Spleen (tissue), 11 donors: ENCODE data around the gene GAS7. TPM values are rescaled to one million over a fixed set of nuclear protein-coding genes. Genes with fewer than 3 reads are reported as not detected.

ENCODE experiments used
- DNase-seq: peaks from one replicate; pipeline ENCODE4 v3.0.0-alpha.2; 2020
- H3K27ac ChIP-seq, 8 donors: fragments of 200-600 bp; sonication (generic) in 7 of 8; 1 replicate in 4 of 8; 2 replicates in 4 of 8; pipeline versions ENCODE4 v1.5.0 to v1.8.0; 2016 to 2021; ENCODE audit warnings: inconsistent platforms in 4 of 8, mild to moderate bottlenecking in 4 of 8, moderate library complexity in 1 of 8
- H3K27me3 ChIP-seq, 7 donors: fragments of 200-600 bp; sonication (generic) in 6 of 7; replicated peaks in 1 of 7; 1 replicate in 4 of 7; 2 replicates in 3 of 7; pipeline versions ENCODE4 v1.5.0 to v1.8.0; 2016 to 2021; ENCODE audit warnings: inconsistent platforms in 3 of 7, mild to moderate bottlenecking in 1 of 7
- H3K36me3 ChIP-seq, 6 donors: fragments of 200-600 bp; sonication (generic) in 5 of 6; 1 replicate in 4 of 6; 2 replicates in 2 of 6; pipeline versions ENCODE4 v1.5.0 to v1.8.0; 2016 to 2021; ENCODE audit warnings: inconsistent platforms in 2 of 6
- H3K4me1 ChIP-seq, 6 donors: fragments of 200-600 bp; sonication (generic) in 5 of 6; 1 replicate in 3 of 6; 2 replicates in 3 of 6; pipeline versions ENCODE4 v1.5.0 to v1.8.0; 2016 to 2021; ENCODE audit warnings: inconsistent platforms in 3 of 6
- H3K4me3 ChIP-seq, 8 donors: fragments of 200-600 bp; sonication (generic) in 7 of 8; 1 replicate in 4 of 8; 2 replicates in 4 of 8; pipeline versions ENCODE4 v1.5.0 to v1.8.0; 2016 to 2021; ENCODE audit warnings: inconsistent platforms in 4 of 8, mild to moderate bottlenecking in 4 of 8, moderate library complexity in 2 of 8
- H3K9me3 ChIP-seq, 8 donors: fragments of 200-600 bp; sonication (generic) in 7 of 8; 1 replicate in 4 of 8; 2 replicates in 4 of 8; pipeline versions ENCODE4 v1.5.0 to v1.8.0; 2016 to 2021; ENCODE audit warnings: inconsistent platforms in 4 of 8
- POLR2A ChIP-seq, 3 donors: fragments of 450-650 bp; IDR thresholded peaks; one replicate each; pipeline ENCODE4 v1.5.1; 2017; ENCODE audit warnings: antibody characterized with exemption in 3 of 3, mild to moderate bottlenecking in 1 of 3
- POLR2AphosphoS5 ChIP-seq, 3 donors: sonication (generic); formaldehyde crosslinking; IDR thresholded peaks; one replicate each; pipeline ENCODE4 v1.5.1; 2017; ENCODE audit warnings: antibody characterized with exemption in 3 of 3
- WGBS, 5 donors: extraction: QIAGEN DNeasy Blood & Tissue Kit in 3 of 5; methylation state at CpG; one replicate each; pipeline versions ENCODE4 v1.1.5 to v1.1.7; 2013 to 2018; 5-methylcytosine and 5-hydroxymethylcytosine counted together
- intact Hi-C: fragments of 100-400 bp; cut with DNase I; formaldehyde crosslinking; loops from one replicate; pipeline ENCODE4 v1.15.0; 2023; ENCODE audit warnings: low total_unique reads
- polyA plus RNA-seq, 3 donors: library from polyadenylated mRNA; stranded (reverse); fragments of 200-250 nt; gene quantifications; one replicate each; pipeline ENCODE4 v1.2.1, GENCODE V29; 2013
- total RNA-seq, 7 donors: library from RNA; depleted of rRNA in 3 of 7; stranded (reverse); fragments of >200 nt in 3 of 7; fragmentation: NEBNext Ultra II Directional in 4 of 7; extraction: Animal tissue kit (Norgen Biotek cat#: 25700) in 4 of 7; gene quantifications; one replicate each; pipeline versions ENCODE4 v1.1.0 to v1.2.1, GENCODE V29; 2016 to 2021
- TF ChIP-seq, protein P1 (sequence below), 11 experiments: fragments of 200-600 bp in 7 of 11; fragments of 450-650 bp in 4 of 11; sonication (generic) in 4 of 11; IDR thresholded peaks in 8 of 11; conservative IDR thresholded peaks in 3 of 11; 1 replicate in 7 of 11; 2 replicates in 4 of 11; pipeline versions ENCODE4 v1.4.0 to v1.8.0; 2016 to 2021; ENCODE audit warnings: antibody characterized with exemption in 11 of 11, inconsistent platforms in 4 of 11, mild to moderate bottlenecking in 1 of 11
- donor health status: healthy with polysubstance abuse.
- donor health status: DM: no; HTN: no; CAD: no; lungs with moderate emphysema.
- donor health status: DM: no; HTN: no; CAD: no.
- donor health status: Bipolar disorder and iron deficiency.
- donor health status: healthy.
- donor health status: DM: no; HTN: no; CAD: no.
- donor health status: DM: yes; HTN: yes; CAD: no.

GAS7 gene
- total and polyA plus RNA-seq, 10 donors: 4.1 to 127 (median 60.9) TPM

DNA sequence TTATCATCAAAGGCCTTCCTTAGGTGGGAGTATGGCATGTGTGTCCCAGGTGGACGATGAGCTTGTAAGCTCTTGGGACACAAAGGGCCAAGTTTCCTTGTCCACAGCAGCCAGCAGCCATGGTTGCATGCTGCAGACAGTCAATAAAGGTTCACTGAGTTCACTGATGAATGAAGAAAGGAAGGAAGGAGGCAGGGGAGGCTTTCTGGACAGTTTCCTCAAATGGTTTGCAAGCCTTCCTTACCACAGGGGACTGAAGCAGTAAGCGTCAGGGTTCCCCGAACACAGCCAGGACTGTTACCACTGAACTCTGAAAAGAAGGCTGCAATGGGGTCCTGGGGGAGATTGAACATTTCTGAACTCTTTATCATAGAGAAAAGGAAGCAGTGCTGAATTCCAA, 111.1 kb downstream of the GAS7 start:
- Histone ChIP-seq H3K4me3 (no peak overlapping the region), H3K27ac (peak overlapping the region in 3 of 8 donors; percentile 15 to 47 (median 40)), H3K4me1 (peaks cover 10 to 64% (median 31%) of the 10 kb centered on the region in 6 donors), H3K9me3 (peaks cover 0 to 23% (median 12%) of the 10 kb centered on the region in 8 donors), H3K36me3 (peaks cover 0 to 8% (median 0%) of the 10 kb centered on the region in 6 donors), H3K27me3 (no peaks in the 10 kb centered on the region)
- intact Hi-C loops: no loop called here
- WGBS, 5 donors: 14 to 25% (median 20%) methylated on average over 3 of the region's 3 CpGs
- DNase-seq: no peak
- TF ChIP-seq, protein P1, sequence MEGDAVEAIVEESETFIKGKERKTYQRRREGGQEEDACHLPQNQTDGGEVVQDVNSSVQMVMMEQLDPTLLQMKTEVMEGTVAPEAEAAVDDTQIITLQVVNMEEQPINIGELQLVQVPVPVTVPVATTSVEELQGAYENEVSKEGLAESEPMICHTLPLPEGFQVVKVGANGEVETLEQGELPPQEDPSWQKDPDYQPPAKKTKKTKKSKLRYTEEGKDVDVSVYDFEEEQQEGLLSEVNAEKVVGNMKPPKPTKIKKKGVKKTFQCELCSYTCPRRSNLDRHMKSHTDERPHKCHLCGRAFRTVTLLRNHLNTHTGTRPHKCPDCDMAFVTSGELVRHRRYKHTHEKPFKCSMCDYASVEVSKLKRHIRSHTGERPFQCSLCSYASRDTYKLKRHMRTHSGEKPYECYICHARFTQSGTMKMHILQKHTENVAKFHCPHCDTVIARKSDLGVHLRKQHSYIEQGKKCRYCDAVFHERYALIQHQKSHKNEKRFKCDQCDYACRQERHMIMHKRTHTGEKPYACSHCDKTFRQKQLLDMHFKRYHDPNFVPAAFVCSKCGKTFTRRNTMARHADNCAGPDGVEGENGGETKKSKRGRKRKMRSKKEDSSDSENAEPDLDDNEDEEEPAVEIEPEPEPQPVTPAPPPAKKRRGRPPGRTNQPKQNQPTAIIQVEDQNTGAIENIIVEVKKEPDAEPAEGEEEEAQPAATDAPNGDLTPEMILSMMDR (IDR thresholded peaks at IDR 0.05 in 8 of 11, conservative IDR thresholded peaks at IDR 0.05 in 3 of 11): no peak
- TF ChIP-seq POLR2AphosphoS5 (IDR thresholded peaks at IDR 0.05) (no peak), POLR2A (IDR thresholded peaks at IDR 0.05) (no peak)

DNA sequence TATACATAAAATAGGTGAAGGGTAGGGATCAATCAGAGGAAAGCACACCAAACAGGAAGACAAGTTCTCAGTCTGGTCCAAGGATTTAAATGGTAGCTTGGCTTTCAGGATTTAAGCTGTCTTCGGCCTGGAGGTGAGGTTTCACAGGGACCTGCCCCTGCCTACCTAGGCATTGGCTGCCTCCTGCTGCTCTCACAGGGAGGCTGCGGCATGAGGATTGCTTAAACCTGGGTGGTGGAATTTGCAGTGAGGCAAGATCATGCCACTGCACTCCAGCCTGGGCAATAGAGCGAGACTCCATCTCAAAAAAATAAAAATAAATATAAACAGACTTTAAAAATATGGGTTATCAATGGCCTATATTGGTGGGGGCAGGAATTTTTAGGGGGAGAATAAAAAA, 114.5 kb downstream of the GAS7 start:
- WGBS, 5 donors: 91 to 99% (median 95%) methylated on average over 3 of the region's 3 CpGs
- Histone ChIP-seq H3K9me3 (peaks cover 0 to 20% (median 12%) of the 10 kb centered on the region in 8 donors), H3K36me3 (peaks cover 0 to 8% (median 0%) of the 10 kb centered on the region in 6 donors), H3K4me1 (peaks cover 10 to 54% (median 23%) of the 10 kb centered on the region in 6 donors), H3K27me3 (no peaks in the 10 kb centered on the region), H3K27ac (no peak overlapping the region), H3K4me3 (no peak overlapping the region)
- intact Hi-C loops: no loop called here
- TF ChIP-seq, protein P1 (IDR thresholded peaks at IDR 0.05 in 8 of 11, conservative IDR thresholded peaks at IDR 0.05 in 3 of 11): no peak
- TF ChIP-seq POLR2AphosphoS5 (IDR thresholded peaks at IDR 0.05) (no peak), POLR2A (IDR thresholded peaks at IDR 0.05) (no peak)
- no peak for DNase-seq

DNA sequence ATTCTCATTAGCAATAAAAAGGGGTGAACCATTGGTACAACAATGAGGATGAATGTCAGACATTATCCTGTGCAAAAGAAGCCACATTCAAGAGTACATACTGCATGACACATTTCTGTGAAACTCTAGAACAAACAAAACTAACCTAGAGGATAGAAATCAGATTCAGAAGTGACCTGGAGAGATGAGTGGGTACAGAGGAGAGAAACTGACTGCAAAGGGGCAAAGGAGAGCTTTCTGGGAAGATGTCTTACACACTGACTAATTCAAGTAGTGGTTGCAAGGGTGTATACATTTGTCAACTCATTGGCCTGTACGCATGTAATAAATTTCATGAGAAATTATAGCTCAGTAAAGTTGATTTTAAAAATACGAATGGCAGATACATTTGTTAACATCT, 115.6 kb downstream of the GAS7 start:
- no peaks in the 10 kb centered on the region for H3K27me3 ChIP-seq
- no peak for DNase-seq
- peaks cover 0 to 22% (median 12%) of the 10 kb centered on the region in 8 donors for H3K9me3 ChIP-seq
- H3K4me1 ChIP-seq: peaks cover 5 to 43% (median 17%) of the 10 kb centered on the region in 6 donors
- 94 to 99% (median 96%) methylated on average over 2 of the region's 2 CpGs for WGBS, 5 donors
- H3K27ac ChIP-seq: no peak overlapping the region
- no peak for TF ChIP-seq POLR2AphosphoS5 (IDR thresholded peaks at IDR 0.05)
- TF ChIP-seq POLR2A (IDR thresholded peaks at IDR 0.05): no peak
- TF ChIP-seq, protein P1 (IDR thresholded peaks at IDR 0.05 in 8 of 11, conservative IDR thresholded peaks at IDR 0.05 in 3 of 11): no peak
- H3K36me3 ChIP-seq: peaks cover 0 to 8% (median 0%) of the 10 kb centered on the region in 6 donors
- intact Hi-C loops: no loop called here
- H3K4me3 ChIP-seq: no peak overlapping the region

DNA sequence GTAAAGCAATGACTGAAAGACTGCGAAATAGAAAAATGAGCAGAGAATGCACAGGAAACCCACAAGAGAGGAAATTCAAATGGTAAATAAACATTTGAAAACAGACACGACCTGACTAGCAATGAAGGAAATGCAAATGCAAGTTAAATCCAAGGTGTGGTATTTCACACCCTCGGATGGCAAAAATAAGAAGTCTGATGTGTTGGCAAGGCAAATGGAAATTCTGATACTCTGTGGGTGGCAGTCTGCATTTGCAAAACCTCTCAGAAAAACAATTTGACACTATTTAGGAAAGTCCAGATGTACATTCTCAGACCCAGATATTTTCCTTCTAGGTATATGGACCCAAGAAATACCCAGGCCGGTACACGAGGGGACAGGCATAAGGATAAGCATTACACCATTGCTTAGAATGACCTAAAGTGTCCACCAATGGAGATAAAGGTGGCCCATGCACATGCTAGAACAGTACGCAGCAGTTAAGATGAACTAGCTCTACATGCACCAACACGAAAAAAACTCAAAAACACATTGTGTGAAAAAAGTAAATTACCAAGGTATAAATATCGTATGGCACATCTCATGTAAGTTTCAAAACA, 116.7 kb downstream of the GAS7 start:
- peaks cover 0 to 32% (median 8%) of the 10 kb centered on the region in 6 donors for H3K4me1 ChIP-seq
- TF ChIP-seq, protein P1 (IDR thresholded peaks at IDR 0.05 in 8 of 11, conservative IDR thresholded peaks at IDR 0.05 in 3 of 11): no peak
- TF ChIP-seq POLR2A (IDR thresholded peaks at IDR 0.05) (no peak), POLR2AphosphoS5 (IDR thresholded peaks at IDR 0.05) (no peak)
- intact Hi-C loops: no loop called here
- peak overlapping the region in 1 of 8 donors; percentile 4 for H3K27ac ChIP-seq
- no peaks in the 10 kb centered on the region for H3K27me3 ChIP-seq
- H3K36me3 ChIP-seq: peaks cover 0 to 8% (median 0%) of the 10 kb centered on the region in 6 donors
- peaks cover 0 to 28% (median 13%) of the 10 kb centered on the region in 8 donors for H3K9me3 ChIP-seq
- WGBS, 5 donors: 59 to 72% (median 65%) methylated on average over 8 of the region's 8 CpGs
- DNase-seq: no peak
- H3K4me3 ChIP-seq: no peak overlapping the region
